Measurements from ENCODE around the gene ATP9B. TPM values are rescaled to one million over a fixed set of nuclear protein-coding genes. Genes with fewer than 3 reads are reported as not detected.
"Not testable (repeated sequence)": the region's sequence is repeated elsewhere in the genome, so short reads cannot be mapped to it uniquely, and the experiment has no call there.

The ATP9B gene
- total and polyA plus RNA-seq, 2 donors = 14.9 to 19.3 TPM

GRCh38 chr18:79283131-79283810 lies 214.1 kb downstream of the ATP9B start:
- Histone ChIP-seq H3K27ac (ENCODE audit: low read depth in 1 of 2, low read length in 1 of 2) (no peak overlapping the region), H3K9me3 (ENCODE audit: control insufficient read depth in 2 of 2, insufficient read depth in 1 of 2, low read length in 1 of 2) (no peaks in the 10 kb centered on the region), H3K4me3 (ENCODE audit: low read length in 2 of 2) (no peak overlapping the region), H3K36me3 (ENCODE audit: control insufficient read depth in 2 of 2, insufficient read depth in 2 of 2, low read length in 1 of 2) (peaks cover 5 to 12% of the 10 kb centered on the region in 2 donors), H3K27me3 (ENCODE audit: control insufficient read depth in 2 of 2, insufficient read depth in 1 of 2, low read length in 1 of 2) (no peaks in the 10 kb centered on the region), H3K4me1 (ENCODE audit: control insufficient read depth in 2 of 2, insufficient read depth in 2 of 2, low read length in 2 of 2) (no peaks in the 10 kb centered on the region)
- WGBS = 96% methylated on average over 11 of the region's 11 CpGs
- DNase-seq (ENCODE audit: low read depth in 6 of 9, low spot score in 9 of 9) = no peak

- Histone ChIP-seq H3K9me3 (ENCODE audit: control insufficient read depth in 2 of 2, insufficient read depth in 1 of 2, low read length in 1 of 2) (no peaks in the 10 kb centered on the region), H3K27ac (ENCODE audit: low read depth in 1 of 2, low read length in 1 of 2) (no peak overlapping the region), H3K4me3 (ENCODE audit: low read length in 2 of 2) (no peak overlapping the region), H3K4me1 (ENCODE audit: control insufficient read depth in 2 of 2, insufficient read depth in 2 of 2, low read length in 2 of 2) (no peaks in the 10 kb centered on the region), H3K27me3 (ENCODE audit: control insufficient read depth in 2 of 2, insufficient read depth in 1 of 2, low read length in 1 of 2) (no peaks in the 10 kb centered on the region), H3K36me3 (ENCODE audit: control insufficient read depth in 2 of 2, insufficient read depth in 2 of 2, low read length in 1 of 2) (peaks cover 3 to 9% of the 10 kb centered on the region in 2 donors)
- DNase-seq (ENCODE audit: low read depth in 6 of 9, low spot score in 9 of 9) = no peak
- WGBS = 97% methylated on average over 4 of the region's 4 CpGs
Measured at GRCh38 chr18:79283929-79284328, 214.7 kb downstream of the ATP9B start.

GRCh38 chr18:79285191-79285590 lies 216.0 kb downstream of the ATP9B start:
- not testable (repeated sequence) for DNase-seq (ENCODE audit: low read depth in 6 of 9, low spot score in 9 of 9); H3K4me1 ChIP-seq (ENCODE audit: control insufficient read depth in 2 of 2, insufficient read depth in 2 of 2, low read length in 2 of 2); H3K9me3 ChIP-seq (ENCODE audit: control insufficient read depth in 2 of 2, insufficient read depth in 1 of 2, low read length in 1 of 2); H3K36me3 ChIP-seq (ENCODE audit: control insufficient read depth in 2 of 2, insufficient read depth in 2 of 2, low read length in 1 of 2); H3K27ac ChIP-seq (ENCODE audit: low read depth in 1 of 2, low read length in 1 of 2); H3K4me3 ChIP-seq (ENCODE audit: low read length in 2 of 2); H3K27me3 ChIP-seq (ENCODE audit: control insufficient read depth in 2 of 2, insufficient read depth in 1 of 2, low read length in 1 of 2)
- 96% methylated on average over 1 of the region's 1 CpG for WGBS

GRCh38 chr18:79290409-79290808 lies 221.2 kb downstream of the ATP9B start:
- H3K9me3 ChIP-seq (ENCODE audit: control insufficient read depth in 2 of 2, insufficient read depth in 1 of 2, low read length in 1 of 2) = not testable (repeated sequence)
- WGBS = 95% methylated on average over 15 of the region's 15 CpGs

GRCh38 chr18:79290876-79291275 lies 221.7 kb downstream of the ATP9B start:
- 99% methylated on average over 6 of the region's 6 CpGs for WGBS
- no peaks in the 10 kb centered on the region for H3K4me1 ChIP-seq (ENCODE audit: control insufficient read depth in 2 of 2, insufficient read depth in 2 of 2, low read length in 2 of 2)
- no peaks in the 10 kb centered on the region for H3K36me3 ChIP-seq (ENCODE audit: control insufficient read depth in 2 of 2, insufficient read depth in 2 of 2, low read length in 1 of 2)
- DNase-seq (ENCODE audit: low read depth in 6 of 9, low spot score in 9 of 9) = no peak
- H3K27ac ChIP-seq (ENCODE audit: low read depth in 1 of 2, low read length in 1 of 2) = no peak overlapping the region
- no peak overlapping the region for H3K4me3 ChIP-seq (ENCODE audit: low read length in 2 of 2)
- no peaks in the 10 kb centered on the region for H3K27me3 ChIP-seq (ENCODE audit: control insufficient read depth in 2 of 2, insufficient read depth in 1 of 2, low read length in 1 of 2)
- H3K9me3 ChIP-seq (ENCODE audit: control insufficient read depth in 2 of 2, insufficient read depth in 1 of 2, low read length in 1 of 2) = no peaks in the 10 kb centered on the region

More at GRCh38 chr18:79290409-79290808, 221.2 kb downstream of the ATP9B start:
- H3K27ac ChIP-seq (ENCODE audit: low read depth in 1 of 2, low read length in 1 of 2); H3K4me3 ChIP-seq (ENCODE audit: low read length in 2 of 2); H3K4me1 ChIP-seq (ENCODE audit: control insufficient read depth in 2 of 2, insufficient read depth in 2 of 2, low read length in 2 of 2); H3K27me3 ChIP-seq (ENCODE audit: control insufficient read depth in 2 of 2, insufficient read depth in 1 of 2, low read length in 1 of 2); H3K36me3 ChIP-seq (ENCODE audit: control insufficient read depth in 2 of 2, insufficient read depth in 2 of 2, low read length in 1 of 2); DNase-seq (ENCODE audit: low read depth in 6 of 9, low spot score in 9 of 9): not testable (repeated sequence)

GRCh38 chr18:79294235-79294634 lies 225.0 kb downstream of the ATP9B start:
- 95% methylated on average over 10 of the region's 10 CpGs for WGBS
- no peak overlapping the region for H3K27ac ChIP-seq (ENCODE audit: low read depth in 1 of 2, low read length in 1 of 2)
- H3K9me3 ChIP-seq (ENCODE audit: control insufficient read depth in 2 of 2, insufficient read depth in 1 of 2, low read length in 1 of 2) = no peaks in the 10 kb centered on the region
- H3K4me1 ChIP-seq (ENCODE audit: control insufficient read depth in 2 of 2, insufficient read depth in 2 of 2, low read length in 2 of 2) = no peaks in the 10 kb centered on the region
- no peak overlapping the region for H3K4me3 ChIP-seq (ENCODE audit: low read length in 2 of 2)
- no peak for DNase-seq (ENCODE audit: low read depth in 6 of 9, low spot score in 9 of 9)
- H3K36me3 ChIP-seq (ENCODE audit: control insufficient read depth in 2 of 2, insufficient read depth in 2 of 2, low read length in 1 of 2) = no peaks in the 10 kb centered on the region
- H3K27me3 ChIP-seq (ENCODE audit: control insufficient read depth in 2 of 2, insufficient read depth in 1 of 2, low read length in 1 of 2) = no peaks in the 10 kb centered on the region

GRCh38 chr18:79299272-79299671 lies 230.1 kb downstream of the ATP9B start:
- peaks cover 4 to 7% of the 10 kb centered on the region in 2 donors for H3K36me3 ChIP-seq (ENCODE audit: control insufficient read depth in 2 of 2, insufficient read depth in 2 of 2, low read length in 1 of 2)
- WGBS = 98% methylated on average over 2 of the region's 2 CpGs
- DNase-seq (ENCODE audit: low read depth in 6 of 9, low spot score in 9 of 9) = no peak
- H3K27ac ChIP-seq (ENCODE audit: low read depth in 1 of 2, low read length in 1 of 2) = no peak overlapping the region
- H3K4me1 ChIP-seq (ENCODE audit: control insufficient read depth in 2 of 2, insufficient read depth in 2 of 2, low read length in 2 of 2) = no peaks in the 10 kb centered on the region
- no peaks in the 10 kb centered on the region for H3K27me3 ChIP-seq (ENCODE audit: control insufficient read depth in 2 of 2, insufficient read depth in 1 of 2, low read length in 1 of 2)
- H3K4me3 ChIP-seq (ENCODE audit: low read length in 2 of 2) = no peak overlapping the region
- H3K9me3 ChIP-seq (ENCODE audit: control insufficient read depth in 2 of 2, insufficient read depth in 1 of 2, low read length in 1 of 2) = no peaks in the 10 kb centered on the region

- Histone ChIP-seq H3K27ac (ENCODE audit: low read depth in 1 of 2, low read length in 1 of 2) (no peak overlapping the region), H3K4me1 (ENCODE audit: control insufficient read depth in 2 of 2, insufficient read depth in 2 of 2, low read length in 2 of 2) (no peaks in the 10 kb centered on the region), H3K36me3 (ENCODE audit: control insufficient read depth in 2 of 2, insufficient read depth in 2 of 2, low read length in 1 of 2) (peaks cover 5 to 10% of the 10 kb centered on the region in 2 donors), H3K27me3 (ENCODE audit: control insufficient read depth in 2 of 2, insufficient read depth in 1 of 2, low read length in 1 of 2) (no peaks in the 10 kb centered on the region), H3K4me3 (ENCODE audit: low read length in 2 of 2) (no peak overlapping the region), H3K9me3 (ENCODE audit: control insufficient read depth in 2 of 2, insufficient read depth in 1 of 2, low read length in 1 of 2) (no peaks in the 10 kb centered on the region)
- no peak for DNase-seq (ENCODE audit: low read depth in 6 of 9, low spot score in 9 of 9)
- WGBS = 98% methylated on average over 8 of the region's 8 CpGs
Measured at GRCh38 chr18:79299711-79300110, 230.5 kb downstream of the ATP9B start.

- Histone ChIP-seq H3K27ac (ENCODE audit: low read depth in 1 of 2, low read length in 1 of 2) (no peak overlapping the region), H3K27me3 (ENCODE audit: control insufficient read depth in 2 of 2, insufficient read depth in 1 of 2, low read length in 1 of 2) (no peaks in the 10 kb centered on the region), H3K4me1 (ENCODE audit: control insufficient read depth in 2 of 2, insufficient read depth in 2 of 2, low read length in 2 of 2) (no peaks in the 10 kb centered on the region), H3K36me3 (ENCODE audit: control insufficient read depth in 2 of 2, insufficient read depth in 2 of 2, low read length in 1 of 2) (peaks cover 10 to 14% of the 10 kb centered on the region in 2 donors), H3K9me3 (ENCODE audit: control insufficient read depth in 2 of 2, insufficient read depth in 1 of 2, low read length in 1 of 2) (no peaks in the 10 kb centered on the region), H3K4me3 (ENCODE audit: low read length in 2 of 2) (no peak overlapping the region)
- DNase-seq (ENCODE audit: low read depth in 6 of 9, low spot score in 9 of 9) = no peak
- 88% methylated on average over 9 of the region's 9 CpGs for WGBS
Measured at GRCh38 chr18:79300413-79300812, 231.2 kb downstream of the ATP9B start.
